HG03571 (cell line): Measurements from ENCODE around the gene FGF1.

Experiments used
- ATAC-seq: cut with Tn5 transposase; IDR thresholded peaks from one replicate; pipeline ENCODE4 v1.9.1; 2021; ENCODE audit not compliant: unreplicated experiment

FGF1 gene

DNA sequence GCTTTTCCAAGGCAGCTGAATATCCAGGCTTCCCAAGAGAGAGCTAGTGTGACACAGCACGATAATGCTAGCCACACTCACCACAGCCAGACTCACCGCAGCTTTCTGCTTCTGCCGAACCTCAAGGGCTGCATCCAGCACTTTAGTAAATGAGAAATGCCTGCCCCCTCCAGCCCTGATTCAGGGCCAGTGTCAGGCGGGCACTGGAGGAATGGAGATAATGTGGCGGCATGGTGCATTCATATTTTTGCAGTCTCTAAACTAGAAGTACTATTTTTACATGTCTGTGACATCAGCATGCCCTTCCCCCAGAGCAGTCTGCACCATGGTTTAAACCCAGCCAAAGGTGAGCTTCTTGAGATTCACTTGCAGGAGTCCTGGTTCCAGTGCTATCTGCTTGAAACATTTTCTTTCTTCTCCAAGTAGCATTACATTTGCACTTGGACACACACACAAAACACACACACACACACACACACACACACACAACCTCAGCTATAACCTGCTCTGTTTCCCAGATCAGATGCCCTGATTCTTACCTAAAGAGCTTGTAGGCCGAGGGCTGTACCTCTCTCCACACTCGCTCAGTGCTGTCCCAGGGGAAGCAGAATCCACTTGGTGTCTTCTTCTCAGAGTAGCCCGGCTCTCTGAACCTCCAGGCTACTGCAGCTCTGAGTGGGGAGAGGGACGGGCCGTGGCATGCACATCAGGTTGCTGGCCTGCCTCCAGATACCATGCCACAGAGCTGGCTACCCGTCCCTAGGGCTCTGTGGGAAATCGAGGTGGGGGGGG, at the start of gene FGF1:
Gene FGF1, minus strand, starts transcription at position 673 of the 792 bp plus-strand sequence. CDS start 71,963 bp downstream, outside the sequence.
- ATAC-seq, result no peak

DNA sequence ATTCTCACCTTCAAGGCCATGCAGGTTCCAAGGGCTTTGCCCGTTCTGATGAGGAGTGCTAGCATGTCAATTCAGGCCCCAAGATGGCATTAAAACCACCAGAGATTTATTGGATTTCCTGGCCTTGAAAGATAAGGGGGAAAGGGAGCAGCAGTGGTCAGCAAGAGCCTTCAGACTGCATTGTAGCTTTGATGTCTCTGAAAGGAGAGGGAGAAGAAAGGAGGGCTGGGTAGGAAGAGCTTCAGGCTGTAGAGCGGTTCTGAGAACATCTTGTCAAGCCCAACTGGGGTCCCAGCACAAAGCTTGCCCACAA, 41.8 kb upstream of the FGF1 start:
- ATAC-seq, result no peak

DNA sequence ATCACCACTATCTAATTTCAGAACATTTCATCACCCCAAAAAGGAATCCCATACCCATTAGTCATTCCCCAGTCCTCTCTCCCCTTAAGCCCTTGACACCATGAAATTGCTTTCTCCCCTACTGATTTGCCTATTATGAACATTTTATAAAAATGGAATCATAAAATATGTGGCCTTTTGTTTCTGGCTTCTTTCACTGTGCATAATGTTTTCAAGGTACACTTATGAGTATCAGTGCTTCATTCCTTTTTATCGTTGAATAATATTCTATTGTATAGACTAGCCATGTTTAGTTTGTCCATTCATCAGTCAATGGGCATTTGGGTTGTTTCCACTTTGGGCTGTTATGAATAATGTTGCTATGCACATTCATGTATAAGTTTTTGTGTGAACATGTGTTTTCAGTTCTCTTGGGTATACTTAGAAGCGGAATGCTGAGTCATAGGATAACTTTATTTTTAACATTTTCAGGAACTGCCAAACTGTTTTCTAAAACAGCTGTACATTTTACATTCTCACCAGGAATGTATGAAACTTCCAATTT, 40.4 kb upstream of the FGF1 start:
- no peak for ATAC-seq

DNA sequence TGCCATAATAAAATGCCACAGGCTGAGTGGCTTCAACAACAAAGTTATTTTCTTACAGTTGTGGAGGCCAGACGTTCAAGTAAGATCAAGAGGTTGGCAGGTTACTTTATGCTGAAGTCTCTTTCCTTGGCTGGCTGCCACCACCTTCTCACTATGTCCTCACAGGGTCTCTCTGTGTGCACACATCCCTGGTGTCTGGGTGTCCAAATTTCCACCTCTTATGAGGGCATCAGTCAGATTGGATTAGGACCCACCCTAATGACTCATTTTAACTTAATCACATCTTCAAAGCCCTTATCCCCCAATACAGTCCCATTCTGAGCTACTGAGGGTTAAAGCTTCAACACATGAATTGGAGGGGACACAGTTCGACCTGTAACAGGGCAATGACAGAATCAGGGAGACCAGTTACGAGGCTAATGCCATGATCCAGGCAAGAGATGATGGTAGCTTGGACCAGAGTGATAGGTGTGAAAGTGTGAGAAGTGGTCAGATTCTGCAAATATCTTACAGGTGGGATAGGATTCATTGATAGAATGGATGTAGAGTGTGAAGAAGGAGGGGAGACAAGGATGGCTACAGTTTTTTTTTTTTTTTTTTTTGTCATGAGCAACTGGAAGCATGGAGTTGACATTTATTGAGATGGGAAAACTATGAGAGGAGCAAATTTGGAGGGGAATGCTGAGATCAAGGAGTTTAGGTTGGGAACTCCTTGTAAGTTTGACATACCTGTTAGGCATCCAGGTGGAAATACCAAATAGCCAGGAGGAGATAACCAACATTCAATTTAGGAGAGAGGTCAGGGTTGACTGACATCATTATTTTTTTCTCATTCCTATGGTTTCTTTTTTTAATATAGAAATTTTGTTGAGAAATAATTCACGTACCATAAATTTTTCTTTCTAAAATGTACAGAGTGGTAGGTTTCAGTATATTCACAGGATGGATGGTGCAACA, 39.6 kb upstream of the FGF1 start:
- ATAC-seq, result no peak

DNA sequence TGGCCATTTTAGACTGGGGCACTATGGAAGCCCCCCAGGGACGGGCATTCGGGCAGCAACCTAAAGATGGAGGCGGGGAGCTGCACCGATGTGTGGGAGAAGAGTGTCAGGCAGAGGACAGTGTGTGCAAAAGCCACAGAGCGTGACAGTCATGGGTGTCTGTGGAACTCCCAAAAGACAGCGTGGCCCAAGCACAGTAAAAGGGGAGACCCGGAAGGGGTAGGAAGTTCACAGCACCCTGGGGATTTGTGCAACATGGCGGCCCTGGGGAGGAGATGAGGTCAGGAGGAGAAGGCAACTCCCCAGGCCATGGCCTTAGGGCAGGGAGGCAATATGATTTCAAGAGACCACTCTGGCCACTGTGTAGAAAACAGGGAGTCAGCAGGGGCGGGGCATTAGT, 38.9 kb upstream of the FGF1 start:
- ATAC-seq, result no peak

DNA sequence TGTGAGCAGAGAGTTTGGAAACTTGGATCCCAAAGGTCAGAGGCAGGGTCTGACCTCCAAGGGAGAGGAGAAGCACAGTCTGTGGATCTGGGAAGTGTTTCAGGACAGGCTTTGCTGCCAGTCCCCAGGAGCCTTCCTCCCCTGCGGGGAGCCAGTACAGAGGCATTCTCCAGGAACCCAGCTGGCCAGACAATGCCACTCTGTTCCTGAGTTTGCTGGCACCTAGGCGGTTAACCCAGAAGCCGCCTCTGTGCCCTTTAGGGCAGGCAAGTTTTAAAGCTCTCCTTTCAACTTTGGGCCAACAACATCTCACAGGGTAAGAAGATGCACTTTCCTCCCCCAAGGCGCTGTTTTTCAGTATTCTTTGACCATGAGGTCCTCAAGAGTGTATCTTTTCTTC, 37.0 kb upstream of the FGF1 start:
- no peak for ATAC-seq

DNA sequence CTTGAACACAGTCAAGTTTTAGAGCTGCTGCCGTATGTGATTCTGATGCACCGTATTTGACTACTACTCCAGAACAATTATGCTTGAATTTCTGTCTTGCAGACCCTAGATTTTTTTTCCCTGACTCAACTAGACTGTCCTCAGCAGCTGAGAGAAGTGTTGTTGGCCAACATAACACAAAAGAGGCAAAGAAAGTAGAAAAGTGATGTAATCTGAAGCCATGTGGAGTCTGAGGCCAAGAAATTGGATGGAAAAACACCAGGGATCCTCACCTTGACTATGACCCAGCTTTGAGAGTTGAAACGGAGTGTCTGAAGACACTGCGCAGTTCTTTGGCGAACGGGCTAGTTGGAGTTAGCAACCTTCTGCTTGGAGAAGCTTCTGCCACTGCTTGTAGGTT, 36.3 kb upstream of the FGF1 start:
- ATAC-seq, result no peak

DNA sequence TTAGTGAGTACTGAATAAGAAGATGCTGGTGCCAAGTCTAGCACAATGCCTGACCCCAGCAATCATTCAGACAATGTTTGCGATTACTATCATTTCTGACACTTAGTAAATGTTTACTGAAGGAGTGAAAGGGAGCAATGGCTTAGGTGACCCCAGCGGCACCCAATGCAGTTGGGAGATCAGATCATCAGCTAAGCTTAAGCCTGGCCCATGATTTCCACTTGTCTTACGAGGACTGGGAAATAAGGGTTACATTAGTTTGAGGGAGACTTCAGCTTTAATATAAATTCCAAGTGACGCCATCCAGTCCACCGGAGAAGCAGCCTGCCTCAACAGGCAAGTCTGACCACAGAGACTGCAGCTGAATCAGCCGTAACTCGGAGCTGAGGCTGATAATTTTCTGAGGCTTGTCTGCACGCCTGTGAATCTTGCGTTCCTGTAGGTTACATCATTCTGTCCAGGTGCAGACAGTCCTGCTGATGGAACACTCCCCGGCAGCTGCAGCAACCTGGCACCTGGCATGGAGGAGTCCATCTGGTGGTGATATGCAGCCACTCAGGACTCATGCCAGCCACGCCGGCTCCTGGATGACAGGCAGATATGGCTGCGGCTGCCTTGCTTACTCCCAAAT, 34.9 kb upstream of the FGF1 start:
- ATAC-seq, result no peak

DNA sequence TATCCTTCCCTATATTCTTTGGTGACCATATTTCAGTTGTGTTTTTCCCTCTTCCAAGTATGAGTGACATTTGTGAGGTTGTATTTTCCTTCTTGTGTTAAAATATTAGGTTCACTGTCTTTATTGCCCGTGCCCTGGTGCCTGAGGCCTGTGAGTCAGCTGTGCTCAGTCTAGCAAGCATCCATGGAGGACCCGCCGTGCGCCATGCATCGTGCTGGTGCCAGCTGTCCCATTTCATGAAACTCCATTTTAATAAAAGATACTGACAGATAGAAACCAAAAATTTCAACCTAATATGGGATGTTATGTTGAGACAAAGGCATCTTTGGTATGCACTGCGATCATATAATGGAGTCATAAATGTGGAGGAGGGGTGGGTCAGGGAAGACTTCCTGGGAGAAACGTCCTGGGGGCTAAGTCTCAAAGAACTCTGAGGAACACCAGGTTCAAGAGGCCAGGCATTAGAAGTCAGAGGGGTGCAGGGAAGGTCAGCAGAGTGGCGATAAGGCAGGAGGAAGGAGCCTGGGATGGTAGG, 34.0 kb upstream of the FGF1 start:
- ATAC-seq, result no peak

DNA sequence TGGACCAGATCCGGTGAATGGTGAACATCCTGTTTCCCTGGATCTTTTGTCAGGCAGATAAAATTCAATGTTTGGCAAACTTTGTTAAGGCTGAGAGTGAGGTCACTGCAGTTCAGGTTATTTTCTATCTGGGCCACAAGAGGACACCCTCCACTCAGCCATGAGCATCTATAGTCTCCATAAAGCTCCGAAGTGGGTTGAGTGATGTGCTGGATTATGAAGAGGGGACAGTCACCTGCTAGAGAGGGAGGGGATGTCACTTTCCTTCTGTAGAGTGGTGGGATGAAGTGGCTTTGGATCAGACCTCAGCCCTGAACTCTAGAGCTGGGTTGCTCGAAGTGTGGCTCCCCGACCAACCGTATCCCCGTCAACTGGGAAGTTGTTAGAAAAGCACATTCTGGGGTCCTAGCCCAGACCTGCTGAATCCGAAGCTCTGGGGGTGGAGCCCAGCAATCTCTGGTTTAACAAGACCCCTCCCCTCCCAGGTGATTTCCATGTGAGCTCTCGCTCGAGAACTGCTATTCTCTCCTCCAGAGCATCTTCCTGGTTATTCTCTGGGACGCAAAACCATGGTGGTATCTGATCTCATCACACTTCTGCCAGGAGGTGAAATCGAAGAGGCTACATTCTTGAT, 31.8 kb upstream of the FGF1 start:
- no peak for ATAC-seq

DNA sequence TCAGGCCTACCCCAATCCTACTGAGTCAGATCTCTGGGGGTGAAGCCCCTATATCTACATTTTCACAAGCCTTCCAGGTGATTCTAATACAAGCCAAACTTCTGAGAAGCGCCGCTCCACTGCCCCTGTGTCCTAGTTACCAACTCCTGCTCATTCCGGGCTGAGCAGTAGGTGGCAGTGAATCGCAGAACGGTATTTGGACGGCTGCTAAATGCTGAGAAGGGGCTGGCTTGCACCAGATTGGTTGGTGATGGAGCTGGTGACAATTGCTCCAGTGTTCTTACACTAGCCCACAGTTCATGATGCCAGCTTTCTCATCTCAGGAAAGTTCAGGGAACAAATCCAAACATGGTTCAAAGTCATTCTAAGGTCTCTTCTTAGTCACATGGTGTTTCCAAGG, 31.1 kb upstream of the FGF1 start:
- no peak for ATAC-seq

DNA sequence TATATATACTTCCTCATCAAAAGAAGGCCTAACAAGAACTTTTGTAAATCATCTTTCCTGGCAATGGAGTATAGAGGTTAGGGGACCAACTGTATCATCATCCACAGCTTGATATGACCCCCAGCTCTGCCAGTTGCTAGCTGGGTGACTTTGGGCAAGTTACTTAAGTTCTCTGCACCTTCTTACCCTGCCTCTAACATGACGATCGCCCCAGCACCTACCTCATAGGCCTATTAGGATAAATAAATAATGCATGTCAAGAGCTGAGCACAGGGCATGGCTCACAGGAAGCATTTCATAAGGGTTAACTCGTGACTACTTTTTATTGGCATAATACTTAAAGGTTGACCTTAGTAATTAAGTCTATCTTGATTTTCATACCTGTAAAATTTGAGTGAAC, 29.4 kb upstream of the FGF1 start:
- no peak for ATAC-seq

DNA sequence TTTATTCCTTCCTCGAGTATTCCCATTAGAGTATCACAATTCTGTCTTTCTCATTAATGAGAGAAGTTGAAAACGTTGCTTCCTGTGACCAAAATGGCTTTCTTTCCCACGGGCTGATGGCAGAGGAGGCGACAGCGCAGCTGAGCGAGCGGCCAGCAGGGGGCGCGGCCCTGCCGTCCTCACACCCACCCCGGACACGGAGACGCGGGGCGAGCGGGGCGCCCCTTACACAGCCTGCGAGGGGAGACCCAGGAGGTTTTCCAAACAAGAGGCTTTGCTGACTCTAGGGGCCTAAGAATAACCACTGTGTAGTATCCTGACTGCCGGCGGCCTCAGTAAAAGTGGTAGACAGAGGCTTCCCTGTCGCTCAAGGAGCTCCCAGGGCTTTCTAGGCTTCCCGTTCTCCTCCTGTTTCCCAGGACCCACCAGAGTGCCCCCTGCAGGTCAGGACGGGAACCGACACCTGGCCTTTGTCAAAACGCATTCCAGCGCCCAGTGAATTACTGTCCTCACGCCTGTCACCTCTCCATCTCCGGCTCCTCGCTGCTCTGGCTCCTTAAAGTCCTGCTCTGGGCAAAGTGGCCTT, 27.3 kb upstream of the FGF1 start:
- ATAC-seq, result peak; percentile 100

DNA sequence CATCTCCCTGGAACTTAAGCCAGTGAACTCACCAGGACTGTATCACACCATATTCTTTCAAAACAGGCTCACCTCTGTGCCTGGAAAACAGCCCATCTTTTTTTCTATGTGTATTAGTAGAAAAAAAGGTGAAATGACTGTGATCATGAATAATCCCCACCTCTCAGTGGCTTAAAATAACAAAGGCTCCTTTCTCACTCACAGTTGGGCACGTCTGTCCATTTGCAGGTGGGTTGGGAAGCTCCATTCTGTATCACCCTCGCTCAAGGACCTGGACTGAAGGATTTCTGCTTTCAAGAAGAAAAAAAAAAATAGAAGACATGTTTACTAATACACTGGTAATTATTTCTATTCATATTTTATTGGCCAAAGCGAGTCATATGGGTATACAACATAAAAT, 17.3 kb upstream of the FGF1 start:
- no peak for ATAC-seq

DNA sequence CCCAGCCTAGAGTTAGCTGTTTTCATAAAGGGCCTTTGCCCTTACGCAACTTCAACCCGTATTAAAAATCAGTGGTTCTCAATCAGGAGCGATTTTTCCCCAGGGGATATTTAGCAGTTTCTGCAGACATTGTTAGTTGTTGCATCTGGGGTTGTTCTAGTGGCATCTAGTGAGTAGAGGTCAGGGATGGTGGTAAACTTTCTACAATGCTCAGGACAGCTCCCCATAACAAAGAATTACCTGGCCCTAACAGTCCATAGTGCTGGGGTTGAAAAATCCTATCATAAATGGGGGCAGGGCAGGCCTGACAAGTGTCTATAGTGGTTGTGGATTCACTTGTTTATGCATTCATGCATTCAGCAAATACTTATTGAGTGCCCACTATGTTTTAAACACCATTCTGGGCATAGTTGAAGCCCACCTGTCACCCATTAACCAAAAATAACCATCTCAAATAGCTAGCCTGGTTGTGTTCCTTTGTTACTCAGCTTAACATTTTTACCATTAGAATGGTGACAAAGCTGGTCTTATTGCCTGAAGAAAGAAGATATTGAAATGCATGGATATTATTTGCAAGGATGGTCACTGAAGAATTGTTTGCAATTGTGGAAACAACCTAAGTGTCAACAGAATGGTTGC, 15.9 kb upstream of the FGF1 start:
- no peak for ATAC-seq

DNA sequence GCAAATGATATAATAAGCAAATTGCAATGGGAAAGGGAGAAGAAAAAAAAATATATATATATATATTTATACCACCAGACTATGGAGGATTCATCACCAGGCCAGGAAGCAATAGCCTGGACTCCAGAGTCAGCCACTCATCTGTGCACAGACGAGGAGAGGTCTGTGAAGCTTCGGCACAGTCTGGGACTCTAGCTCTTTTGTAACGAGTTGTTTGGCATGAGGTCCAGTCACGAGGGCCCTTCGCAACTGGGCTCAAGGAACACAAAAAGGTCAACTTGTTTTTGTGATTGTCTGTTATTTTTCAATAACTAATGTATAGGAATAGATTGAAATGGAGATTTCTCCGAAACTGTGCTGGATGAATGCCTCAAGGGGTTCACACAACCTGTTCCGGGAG, 14.7 kb upstream of the FGF1 start:
- ATAC-seq, result no peak

DNA sequence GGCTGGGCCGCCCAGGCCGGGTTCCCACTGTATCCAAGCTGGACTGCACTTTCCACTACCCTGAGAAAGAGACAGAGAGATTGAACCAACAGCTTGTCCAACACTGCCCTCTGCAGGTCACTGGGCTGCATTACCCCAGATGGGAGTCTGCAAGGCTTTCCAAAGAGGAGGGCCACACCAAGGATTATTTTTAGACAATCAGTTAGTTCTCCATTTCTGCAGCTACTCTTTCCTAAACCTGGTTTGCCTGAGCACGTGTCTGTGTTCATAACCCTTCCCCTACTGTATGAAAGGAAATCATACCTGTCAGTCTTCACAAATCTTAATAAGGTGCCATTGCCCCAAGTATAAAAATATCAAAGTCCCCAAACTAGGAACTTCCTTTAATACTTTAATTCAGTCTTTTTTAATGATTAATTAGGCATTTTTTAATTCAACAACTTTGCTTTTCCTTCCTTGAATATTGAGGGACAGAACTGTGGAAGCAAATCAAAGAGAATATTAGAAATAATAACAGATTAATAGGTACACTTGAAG, 13.4 kb upstream of the FGF1 start:
- peak; percentile 57 for ATAC-seq

DNA sequence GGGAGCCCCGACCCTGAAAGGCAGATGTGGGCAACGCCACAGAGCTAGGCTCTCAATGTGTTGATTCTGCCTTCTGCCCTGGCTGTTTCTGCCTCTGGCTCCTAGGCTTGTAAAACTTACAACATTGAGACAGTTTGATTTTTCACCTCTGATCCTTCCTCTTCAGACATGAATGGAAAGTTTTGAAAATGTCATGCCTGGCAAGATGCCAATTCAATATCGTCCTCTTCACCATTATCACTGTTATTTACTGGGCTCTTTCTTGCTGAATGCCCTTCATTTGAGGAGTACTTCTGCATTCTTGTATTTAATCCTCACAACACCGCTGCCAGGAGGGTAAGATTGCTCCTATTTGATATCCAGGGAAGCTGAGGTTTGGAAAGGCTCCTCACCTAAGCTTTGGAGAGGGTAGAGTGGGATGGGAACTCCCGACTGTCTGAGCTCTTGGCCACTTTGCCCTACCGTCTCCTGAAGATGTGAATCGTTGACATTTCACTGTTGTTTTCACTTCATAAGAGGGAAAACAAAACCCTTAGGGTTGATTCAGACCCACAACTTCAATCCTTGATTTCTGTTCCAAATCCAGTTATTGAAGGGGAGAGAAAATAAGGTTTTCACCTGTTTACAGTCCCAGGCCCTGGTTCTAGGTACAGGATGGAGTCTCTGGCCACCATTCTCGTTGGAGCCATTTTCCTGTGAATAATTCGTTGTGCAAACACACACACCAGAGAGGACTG, 12.7 kb upstream of the FGF1 start:
- ATAC-seq, result peak; percentile 16
